Neuronal stem cell (in vitro differentiated cells): ENCODE data around the gene GRAMD4.
A peak's percentile ranks its signal among the peaks of the same experiment; 100 is the strongest.

Experiments used
- DNase-seq: peaks from one replicate; pipeline ENCODE4 v3.0.0-alpha.2; 2013; ENCODE audit warnings: low spot score
- H2AFZ ChIP-seq: one replicate; pipeline ENCODE4 v1.6.1; 2013; ENCODE audit warnings: mild to moderate bottlenecking, low read length, inconsistent platforms
- H2AK5ac ChIP-seq: 2 replicates; pipeline ENCODE4 v1.6.1; 2013; ENCODE audit warnings: low read depth, mild to moderate bottlenecking, inconsistent platforms, low read length, moderate library complexity, mixed read lengths
- H2BK120ac ChIP-seq: 2 replicates; pipeline ENCODE4 v1.6.1; 2013; ENCODE audit warnings: low read depth, mild to moderate bottlenecking, inconsistent platforms, low read length, moderate library complexity, mixed read lengths
- H2BK12ac ChIP-seq: one replicate; pipeline ENCODE4 v1.6.1; 2013; ENCODE audit warnings: low read length, inconsistent platforms
- H2BK15ac ChIP-seq: 2 replicates; pipeline ENCODE4 v1.6.1; 2013; ENCODE audit warnings: mild to moderate bottlenecking, low read length, inconsistent platforms, mixed read lengths
- H2BK5ac ChIP-seq: one replicate; pipeline ENCODE4 v1.6.1; 2013; ENCODE audit warnings: inconsistent platforms, mild to moderate bottlenecking, low read length, moderate library complexity
- H3K14ac ChIP-seq: one replicate; pipeline ENCODE4 v1.6.1; 2013; ENCODE audit warnings: low read length, inconsistent platforms
- H3K18ac ChIP-seq: 2 replicates; pipeline ENCODE4 v1.6.1; 2013; ENCODE audit warnings: low read length, inconsistent platforms
- H3K23ac ChIP-seq: 2 replicates; pipeline ENCODE4 v1.6.1; 2013; ENCODE audit warnings: low read depth, mild to moderate bottlenecking, mixed read lengths, low read length, inconsistent platforms; ENCODE audit not compliant: poor library complexity
- H3K27ac ChIP-seq: replicated peaks from 3 replicates; pipeline ENCODE4 v1.5.1; 2013; ENCODE audit warnings: low read length, inconsistent platforms
- H3K27me3 ChIP-seq, 3 experiments: 2 replicates each; pipeline ENCODE4 v1.6.1; 2013; ENCODE audit warnings: low read length in 3 of 3, mild to moderate bottlenecking in 2 of 3, inconsistent platforms in 1 of 3, low read depth in 1 of 3, mixed read lengths in 1 of 3, moderate library complexity in 1 of 3; ENCODE audit not compliant: control insufficient read depth in 3 of 3, insufficient read depth in 3 of 3
- H3K36me3 ChIP-seq, 2 donors: replicated peaks in 1 of 2; 2 replicates each; pipeline ENCODE4 v1.6.1; 2013; ENCODE audit warnings: low read length in 2 of 2; ENCODE audit not compliant: control insufficient read depth in 2 of 2, insufficient read depth in 2 of 2
- H3K4ac ChIP-seq: 2 replicates; pipeline ENCODE4 v1.6.1; 2013; ENCODE audit warnings: inconsistent platforms, mild to moderate bottlenecking, low read length, moderate library complexity
- H3K4me1 ChIP-seq, 2 donors: 1 replicate in 1 of 2; 2 replicates in 1 of 2; pipeline ENCODE4 v1.6.1; 2013; ENCODE audit warnings: low read length in 2 of 2, low read depth in 1 of 2; ENCODE audit not compliant: control insufficient read depth in 2 of 2, insufficient read depth in 1 of 2
- H3K4me2 ChIP-seq: one replicate; pipeline ENCODE4 v1.6.1; 2013; ENCODE audit warnings: mild to moderate bottlenecking, low read length, inconsistent platforms; ENCODE audit not compliant: insufficient read depth, poor library complexity, severe bottlenecking
- H3K4me3 ChIP-seq, 2 donors: 2 replicates each; pipeline ENCODE4 v1.5.1; 2013; ENCODE audit warnings: low read length in 2 of 2, mild to moderate bottlenecking in 2 of 2, inconsistent platforms in 1 of 2, moderate library complexity in 1 of 2
- H3K79me1 ChIP-seq: one replicate; pipeline ENCODE4 v1.6.1; 2013; ENCODE audit warnings: low read depth, mild to moderate bottlenecking, inconsistent platforms, low read length, moderate library complexity
- H3K9ac ChIP-seq: one replicate; pipeline ENCODE4 v1.6.1; 2013; ENCODE audit warnings: mild to moderate bottlenecking, low read depth, low read length, inconsistent platforms; ENCODE audit not compliant: poor library complexity
- H3K9me3 ChIP-seq, 2 donors: replicated peaks in 1 of 2; 2 replicates each; pipeline versions ENCODE3 to v1.6.1; 2013; ENCODE audit warnings: low read length in 2 of 2, mild to moderate bottlenecking in 2 of 2, inconsistent platforms in 1 of 2, low read depth in 1 of 2, mixed read lengths in 1 of 2, moderate library complexity in 1 of 2; ENCODE audit not compliant: control insufficient read depth in 2 of 2, insufficient read depth in 1 of 2
- H4K8ac ChIP-seq: one replicate; pipeline ENCODE4 v1.6.1; 2013; ENCODE audit warnings: low read depth, mild to moderate bottlenecking, inconsistent platforms, low read length, moderate library complexity
- H4K91ac ChIP-seq: one replicate; pipeline ENCODE4 v1.6.1; 2013; ENCODE audit warnings: low read length, low read depth, mild to moderate bottlenecking, inconsistent platforms; ENCODE audit not compliant: poor library complexity
- WGBS, 2 donors: extraction: QIAGEN DNeasy Blood & Tissue Kit; methylation state at CpG; one replicate each; pipeline ENCODE4 v1.1.7; 2013; ENCODE audit warnings: missing lambda C conversion rate in 2 of 2, mixed read lengths in 1 of 2; ENCODE audit not compliant: insufficient read length in 2 of 2, insufficient replicate concordance in 1 of 2; ENCODE audit errors: extremely low coverage in 2 of 2; 5-methylcytosine and 5-hydroxymethylcytosine counted together

GRAMD4 gene

DNA sequence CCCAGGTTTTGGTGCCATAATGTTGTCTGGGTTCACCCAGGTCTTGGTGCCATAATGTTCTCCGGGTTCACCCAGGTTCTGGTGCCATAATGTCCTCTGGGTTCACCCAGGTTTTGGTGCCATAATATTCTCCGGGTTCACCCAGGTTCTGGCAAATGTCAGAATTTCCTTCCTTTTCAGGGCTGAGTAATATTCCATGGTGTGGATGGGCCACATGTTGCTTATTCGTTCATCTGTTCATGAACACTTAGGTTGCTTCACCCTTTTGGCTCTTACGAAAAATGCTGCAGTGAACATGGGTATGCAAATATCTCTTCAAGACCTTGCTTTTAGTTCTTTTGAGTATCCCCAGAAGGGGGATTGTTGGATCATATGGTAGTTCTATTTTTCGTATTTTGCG, 15.1 kb upstream of the GRAMD4 start:
- Histone ChIP-seq H3K23ac (no peak overlapping the region), H3K4me2 (no peak overlapping the region), H2AK5ac (no peak overlapping the region), H3K27me3 (no peaks in the 10 kb centered on the region), H3K4me3 (no peak overlapping the region), H3K27ac (no peak overlapping the region), H3K4me1 (peaks cover 12 to 14% of the 10 kb centered on the region in 2 donors), H2BK120ac (no peak overlapping the region), H3K9ac (no peak overlapping the region), H3K14ac (no peak overlapping the region), H3K79me1 (peaks cover 2% of the 10 kb centered on the region), H4K8ac (no peak overlapping the region), H3K18ac (no peak overlapping the region), H3K36me3 (no peaks in the 10 kb centered on the region), H3K4ac (no peak overlapping the region), H2BK12ac (no peak overlapping the region), H4K91ac (no peak overlapping the region), H3K9me3 (no peaks in the 10 kb centered on the region), H2AFZ (no peak overlapping the region), H2BK15ac (no peak overlapping the region), H2BK5ac (no peak overlapping the region)
- WGBS, 2 donors = no CpG with 5 or more reads among the region's 6 CpGs
- DNase-seq = no peak

DNA sequence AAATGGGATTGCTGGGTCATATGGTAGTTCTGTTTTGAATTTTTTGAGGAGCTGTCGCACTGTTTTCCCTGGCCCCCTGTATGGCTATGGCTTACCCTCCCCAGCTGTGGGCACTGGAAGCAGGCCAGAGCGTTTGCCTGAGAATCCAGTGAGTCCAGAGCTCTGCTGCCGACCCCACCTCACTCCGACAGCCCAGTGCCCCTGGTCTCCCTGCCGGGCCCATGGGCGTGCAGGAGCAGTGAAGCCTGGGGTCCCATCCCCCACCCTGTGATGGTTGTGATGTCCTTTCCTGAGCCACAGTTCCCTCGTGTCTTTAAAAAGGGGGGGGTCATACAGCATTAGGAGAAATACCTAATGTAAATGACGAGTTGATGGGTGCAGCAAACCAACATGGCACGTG, 13.3 kb upstream of the GRAMD4 start:
- H3K27ac ChIP-seq = no peak overlapping the region
- no peak overlapping the region for H3K18ac ChIP-seq
- no peaks in the 10 kb centered on the region for H3K27me3 ChIP-seq
- no peaks in the 10 kb centered on the region for H3K9me3 ChIP-seq
- H2BK120ac ChIP-seq = no peak overlapping the region
- peaks cover 2% of the 10 kb centered on the region for H3K79me1 ChIP-seq
- peaks cover 16% of the 10 kb centered on the region in 2 donors for H3K4me1 ChIP-seq
- no peak for DNase-seq
- H3K4me2 ChIP-seq = no peak overlapping the region
- H4K91ac ChIP-seq = no peak overlapping the region
- H3K23ac ChIP-seq = no peak overlapping the region
- H2AK5ac ChIP-seq = peak overlapping the region; percentile 70
- H2BK12ac ChIP-seq = no peak overlapping the region
- H3K9ac ChIP-seq = no peak overlapping the region
- H2BK5ac ChIP-seq = no peak overlapping the region
- H3K4me3 ChIP-seq = no peak overlapping the region
- no peak overlapping the region for H3K4ac ChIP-seq
- no peaks in the 10 kb centered on the region for H3K36me3 ChIP-seq
- no peak overlapping the region for H2BK15ac ChIP-seq
- H2AFZ ChIP-seq = no peak overlapping the region
- no peak overlapping the region for H4K8ac ChIP-seq
- H3K14ac ChIP-seq = peak overlapping the region; percentile 71
- no CpG with 5 or more reads among the region's 9 CpGs for WGBS, 2 donors

DNA sequence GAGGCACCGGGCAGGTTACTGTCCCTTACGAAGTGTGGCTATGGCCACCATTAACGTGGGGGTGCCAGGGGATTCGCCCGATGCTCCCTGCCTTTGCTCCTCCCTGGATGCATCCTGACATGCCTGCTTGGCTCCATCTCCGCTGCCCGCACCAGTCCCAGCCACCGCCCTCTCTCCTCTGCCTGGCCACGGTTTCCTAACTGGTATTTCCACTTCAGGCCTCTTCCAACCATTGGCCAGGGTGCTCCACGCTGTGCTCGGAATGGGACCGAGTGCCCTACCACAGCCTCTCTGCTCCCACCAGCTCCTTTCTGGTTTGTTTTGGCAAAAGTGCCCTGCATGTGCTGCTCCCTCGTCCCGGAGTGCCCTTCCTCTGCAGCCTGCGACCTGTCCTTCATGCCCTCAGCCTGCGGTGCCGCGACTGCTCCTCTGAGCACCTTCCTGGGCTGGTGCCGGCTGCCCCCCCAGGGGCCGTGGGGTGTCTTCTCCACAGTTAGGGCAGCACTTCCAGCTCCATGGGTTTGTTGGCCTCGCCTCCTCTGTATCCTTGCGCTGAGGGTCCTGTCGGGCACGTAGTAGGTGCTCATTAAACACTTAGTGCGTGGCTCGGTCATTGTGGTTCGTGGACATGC, 12.6 kb upstream of the GRAMD4 start:
- no peak overlapping the region for H3K14ac ChIP-seq
- no peak overlapping the region for H3K4me2 ChIP-seq
- no peak overlapping the region for H2AFZ ChIP-seq
- no peaks in the 10 kb centered on the region for H3K27me3 ChIP-seq
- H3K4ac ChIP-seq = no peak overlapping the region
- peak overlapping the region; percentile 11 for H3K18ac ChIP-seq
- H3K27ac ChIP-seq = no peak overlapping the region
- no peak overlapping the region for H4K8ac ChIP-seq
- H3K9ac ChIP-seq = no peak overlapping the region
- H2BK120ac ChIP-seq = no peak overlapping the region
- peak overlapping the region in 1 of 2 donors; percentile 50 for H3K4me3 ChIP-seq
- H3K4me1 ChIP-seq = peaks cover 16 to 19% of the 10 kb centered on the region in 2 donors
- no peak overlapping the region for H3K23ac ChIP-seq
- no peaks in the 10 kb centered on the region for H3K36me3 ChIP-seq
- no peak overlapping the region for H2BK5ac ChIP-seq
- H2BK15ac ChIP-seq = peak overlapping the region; percentile 3
- H2BK12ac ChIP-seq = no peak overlapping the region
- no peaks in the 10 kb centered on the region for H3K9me3 ChIP-seq
- no CpG with 5 or more reads among the region's 27 CpGs for WGBS, 2 donors
- DNase-seq = no peak
- H2AK5ac ChIP-seq = peak overlapping the region; percentile 33
- H3K79me1 ChIP-seq = peaks cover 2% of the 10 kb centered on the region
- H4K91ac ChIP-seq = no peak overlapping the region

DNA sequence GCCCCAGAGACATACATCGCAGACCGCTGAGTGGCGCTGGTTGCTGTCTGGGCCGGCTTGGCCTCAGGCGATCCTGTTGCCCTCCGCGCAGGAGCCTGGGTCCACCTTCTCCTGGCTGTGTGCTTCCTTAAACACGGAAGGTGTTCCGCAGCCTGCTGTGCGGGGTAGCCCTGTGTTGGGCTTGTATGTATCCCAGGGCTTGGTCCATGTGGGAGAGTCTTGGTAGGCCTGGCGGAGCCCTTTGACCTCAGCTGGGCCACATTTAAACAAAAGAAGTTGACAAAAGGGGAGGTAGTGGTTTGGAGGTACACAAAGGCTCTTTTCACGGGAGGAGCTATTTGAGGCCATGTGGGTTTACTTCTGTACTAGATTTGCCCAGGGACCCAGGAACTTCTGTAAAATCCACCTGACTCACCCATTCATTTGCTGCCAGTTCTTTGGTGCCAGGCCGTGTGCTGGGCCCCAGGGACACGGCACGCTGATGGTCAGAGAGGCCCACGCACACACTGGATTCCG, 11.0 kb upstream of the GRAMD4 start:
- no CpG with 5 or more reads among the region's 17 CpGs for WGBS, 2 donors
- no peak for DNase-seq
- peak overlapping the region; percentile 54 for H3K27ac ChIP-seq

More for the DNA sequence above, 11.0 kb upstream of the GRAMD4 start:
- Histone ChIP-seq H2BK15ac (peak overlapping the region; percentile 66), H3K4ac (no peak overlapping the region), H3K36me3 (no peaks in the 10 kb centered on the region), H2BK12ac (peak overlapping the region; percentile 98), H3K4me2 (no peak overlapping the region), H3K9ac (peak overlapping the region; percentile 75), H2AFZ (no peak overlapping the region), H3K4me1 (peaks cover 23 to 31% of the 10 kb centered on the region in 2 donors), H2BK5ac (peak overlapping the region; percentile 90), H3K9me3 (no peaks in the 10 kb centered on the region), H3K23ac (peak overlapping the region; percentile 5), H2AK5ac (peak overlapping the region; percentile 95), H4K91ac (no peak overlapping the region), H2BK120ac (no peak overlapping the region), H3K27me3 (no peaks in the 10 kb centered on the region), H3K14ac (no peak overlapping the region), H3K79me1 (peaks cover 9% of the 10 kb centered on the region), H4K8ac (peak overlapping the region; percentile 29), H3K18ac (peak overlapping the region; percentile 95), H3K4me3 (no peak overlapping the region)
